SU-DHL-6 (cell line): Measurements from ENCODE around the gene STX3.

Source experiments
- H2AFZ ChIP-seq: fragments of 200-600 bp; sonication (generic); 2 replicates; pipeline ENCODE4 v1.6.1; 2014; ENCODE audit warnings: low read depth, mild to moderate bottlenecking, moderate library complexity, mixed read lengths, antibody characterized with exemption, low read length; ENCODE audit not compliant: severe bottlenecking
- H3F3A ChIP-seq: fragments of 200-600 bp; shearing (Covaris generic); 2 replicates; pipeline ENCODE4 v1.6.0; 2016; ENCODE audit warnings: antibody characterized with exemption, mild to moderate bottlenecking; ENCODE audit not compliant: insufficient read depth
- H3K27ac ChIP-seq: fragments of 200-600 bp; sonication (generic); 2 replicates; pipeline ENCODE4 v1.5.1; 2016; ENCODE audit warnings: low read depth, mild to moderate bottlenecking, low read length, moderate library complexity, mixed read lengths
- H3K27me3 ChIP-seq: fragments of 200-600 bp; sonication (generic), shearing (Covaris generic); 2 replicates; pipeline ENCODE4 v1.6.0; 2014; ENCODE audit warnings: mild to moderate bottlenecking, low read length
- H3K36me3 ChIP-seq: fragments of 200-600 bp; sonication (generic); 2 replicates; pipeline ENCODE4 v1.6.1; 2014; ENCODE audit warnings: mild to moderate bottlenecking, low read length, mixed read lengths
- H3K4me2 ChIP-seq: fragments of 300-600, 200-600 bp; shearing (Covaris generic), sonication (generic); 2 replicates; pipeline ENCODE4 v1.6.0; 2014; ENCODE audit warnings: low read length, low read depth, mild to moderate bottlenecking; ENCODE audit not compliant: poor library complexity, severe bottlenecking
- H3K4me3 ChIP-seq: fragments of 200-600 bp; sonication (generic); 2 replicates; pipeline ENCODE4 v1.5.1; 2014; ENCODE audit warnings: antibody characterized with exemption, low read length, mild to moderate bottlenecking, mixed read lengths; ENCODE audit not compliant: insufficient read depth, poor library complexity, severe bottlenecking
- H3K79me2 ChIP-seq: fragments of 200-600 bp; sonication (generic); 2 replicates; pipeline ENCODE4 v1.6.1; 2014; ENCODE audit warnings: mild to moderate bottlenecking, low read length, moderate library complexity; ENCODE audit not compliant: insufficient read depth
- H3K9ac ChIP-seq: fragments of 200-600 bp; sonication (generic); 2 replicates; pipeline ENCODE4 v1.7.0; 2014; ENCODE audit warnings: mild to moderate bottlenecking, low read length
- H3K9me2 ChIP-seq: fragments of 200-600 bp; sonication (generic); replicated peaks from 2 replicates; pipeline ENCODE4 v1.6.1; 2014; ENCODE audit warnings: low read length; ENCODE audit not compliant: insufficient read depth
- H3K9me3 ChIP-seq: fragments of 200-600 bp; sonication (generic); 2 replicates; pipeline ENCODE4 v1.6.1; 2014; ENCODE audit warnings: low read length, mixed read lengths; ENCODE audit not compliant: insufficient read depth
- H4K20me1 ChIP-seq: fragments of 200-600 bp; sonication (generic); 2 replicates; pipeline ENCODE4 v1.6.1; 2014; ENCODE audit warnings: low read depth, mild to moderate bottlenecking, antibody characterized with exemption, low read length, moderate library complexity, mixed read lengths
- CTCF ChIP-seq: fragments of 200-600 bp; sonication (generic); IDR thresholded peaks from one replicate; pipeline ENCODE4 v1.5.1; 2017; ENCODE audit warnings: antibody characterized with exemption, mild to moderate bottlenecking, low read length, moderate library complexity; ENCODE audit not compliant: insufficient read depth, poor library complexity, severe bottlenecking
- EZH2phosphoT487 ChIP-seq: fragments of 200-600 bp; sonication (generic), shearing (Covaris generic); conservative IDR thresholded peaks from 2 replicates; pipeline ENCODE4 v1.6.1; 2018; ENCODE audit warnings: mild to moderate bottlenecking, antibody characterized with exemption, low read length, moderate library complexity, mixed read lengths

STX3 gene

GRCh38 chr11:59770869-59771268, 15.7 kb downstream of the STX3 start:
- TF ChIP-seq EZH2phosphoT487 (no peak), CTCF (no peak)
- H3K36me3 ChIP-seq: no peaks in the 10 kb centered on the region
- H3K4me3 ChIP-seq: no peak overlapping the region
- no peaks in the 10 kb centered on the region for H3F3A ChIP-seq
- no peaks in the 10 kb centered on the region for H3K27me3 ChIP-seq
- H4K20me1 ChIP-seq: no peaks in the 10 kb centered on the region
- no peak overlapping the region for H3K4me2 ChIP-seq
- no peaks in the 10 kb centered on the region for H3K9me2 ChIP-seq
- no peaks in the 10 kb centered on the region for H3K79me2 ChIP-seq
- H3K27ac ChIP-seq: no peak overlapping the region
- H3K9ac ChIP-seq: no peak overlapping the region
- H3K9me3 ChIP-seq: no peaks in the 10 kb centered on the region
- H2AFZ ChIP-seq: no peak overlapping the region

- Histone ChIP-seq H2AFZ (no peak overlapping the region), H3F3A (no peaks in the 10 kb centered on the region), H3K79me2 (no peaks in the 10 kb centered on the region), H3K36me3 (no peaks in the 10 kb centered on the region), H4K20me1 (no peaks in the 10 kb centered on the region), H3K4me3 (no peak overlapping the region), H3K9ac (no peak overlapping the region), H3K9me3 (no peaks in the 10 kb centered on the region), H3K9me2 (no peaks in the 10 kb centered on the region), H3K27me3 (no peaks in the 10 kb centered on the region), H3K27ac (no peak overlapping the region), H3K4me2 (no peak overlapping the region)
- TF ChIP-seq EZH2phosphoT487: no peak
- no peak for TF ChIP-seq CTCF
These were observed 16.4 kb downstream of the STX3 start for GRCh38 chr11:59771605-59772004.

- TF ChIP-seq CTCF: no peak
- TF ChIP-seq EZH2phosphoT487: no peak
- Histone ChIP-seq H3K79me2 (no peaks in the 10 kb centered on the region), H3K9me3 (no peaks in the 10 kb centered on the region), H3K9me2 (no peaks in the 10 kb centered on the region), H3F3A (no peaks in the 10 kb centered on the region), H3K27ac (no peak overlapping the region), H3K4me3 (no peak overlapping the region), H3K4me2 (no peak overlapping the region), H3K36me3 (no peaks in the 10 kb centered on the region), H3K27me3 (no peaks in the 10 kb centered on the region), H4K20me1 (no peaks in the 10 kb centered on the region), H2AFZ (no peak overlapping the region), H3K9ac (no peak overlapping the region)
These were observed 17.9 kb downstream of the STX3 start for GRCh38 chr11:59773083-59773440.
